ENCODE data around the gene KCNJ11. TPM values are rescaled to one million over a fixed set of nuclear protein-coding genes. Genes with fewer than 3 reads are reported as not detected.

Gene KCNJ11
- total RNA-seq (1 to 10 TPM; 1.4 to 2.1 TPM), polyA plus RNA-seq (ENCODE audit: insufficient read depth, low read depth, low replicate concordance) (1.7 TPM)
- long read RNA-seq, donor 1 = 0 reads
- long read RNA-seq, donor 2 = 0 reads

GRCh38 chr11:17388609-17389210 is at the start of gene KCNJ11:
Gene KCNJ11 (minus strand): TSS chr11:17388659. CDS start chr11:17388091, 568 bp downstream.
- Histone ChIP-seq H3K4me3 (peak within 1 kb of the TSS; percentile 45 to 54), H3K9me3 (no peaks in the 10 kb centered on the region), H3K27ac (no peak within 1 kb of the TSS), H3K36me3 (ENCODE audit: low read depth, missing control alignments) (no peaks in the 10 kb centered on the region), H3K27me3 (no peaks in the 10 kb centered on the region), H3K4me1 (peaks cover 3% of the 10 kb centered on the region)
- intact Hi-C loops (cut with DNase I; ENCODE audit: low total_unique reads) = loop anchor here (5.0 kb wide), 1 partner anchor 114 kb away; no protein-coding TSS in a partner anchor
- DNase-seq = no peak
- TF ChIP-seq CTCF (IDR thresholded peaks at IDR 0.05) (no peak), POLR2A (IDR thresholded peaks at IDR 0.05) (no peak)
- 2 to 4% methylated on average over 12 to 51 of the region's 53 CpGs for WGBS, 2 donors

- H3K27ac ChIP-seq = no peak overlapping the region
- H3K27me3 ChIP-seq = no peaks in the 10 kb centered on the region
- DNase-seq = no peak
- H3K36me3 ChIP-seq (ENCODE audit: low read depth, missing control alignments) = no peaks in the 10 kb centered on the region
- TF ChIP-seq CTCF (IDR thresholded peaks at IDR 0.05) (no peak), POLR2A (IDR thresholded peaks at IDR 0.05) (no peak)
- 83% methylated on average over 2 to 3 of the region's 3 CpGs for WGBS, 2 donors
- H3K4me1 ChIP-seq = no peaks in the 10 kb centered on the region
- intact Hi-C loops (cut with DNase I; ENCODE audit: low total_unique reads) = no loop called here
- no peaks in the 10 kb centered on the region for H3K9me3 ChIP-seq
- no peak overlapping the region for H3K4me3 ChIP-seq
Measured at GRCh38 chr11:17437366-17437765, 48.9 kb upstream of the KCNJ11 start.

- intact Hi-C loops (cut with DNase I; ENCODE audit: low total_unique reads) = no loop called here
- no peak for TF ChIP-seq CTCF (IDR thresholded peaks at IDR 0.05)
- TF ChIP-seq POLR2A (IDR thresholded peaks at IDR 0.05) = no peak
- no peak overlapping the region for H3K4me3 ChIP-seq
Measured at GRCh38 chr11:17434108-17434507, 45.6 kb upstream of the KCNJ11 start.

GRCh38 chr11:17432002-17432401 is 43.5 kb upstream of the KCNJ11 start:
- Histone ChIP-seq H3K27ac (no peak overlapping the region), H3K4me3 (no peak overlapping the region), H3K36me3 (ENCODE audit: low read depth, missing control alignments) (no peaks in the 10 kb centered on the region), H3K9me3 (no peaks in the 10 kb centered on the region), H3K4me1 (no peaks in the 10 kb centered on the region), H3K27me3 (no peaks in the 10 kb centered on the region)
- intact Hi-C loops (cut with DNase I; ENCODE audit: low total_unique reads) = no loop called here
- WGBS, 2 donors = 77 to 81% methylated on average over 7 of the region's 7 CpGs
- TF ChIP-seq CTCF (IDR thresholded peaks at IDR 0.05) = no peak
- TF ChIP-seq POLR2A (IDR thresholded peaks at IDR 0.05) = no peak
- DNase-seq = no peak

More at GRCh38 chr11:17434108-17434507, 45.6 kb upstream of the KCNJ11 start:
- no peaks in the 10 kb centered on the region for H3K9me3 ChIP-seq
- no peak overlapping the region for H3K27ac ChIP-seq
- no peaks in the 10 kb centered on the region for H3K27me3 ChIP-seq
- 83 to 88% methylated on average over 4 of the region's 4 CpGs for WGBS, 2 donors
- no peaks in the 10 kb centered on the region for H3K36me3 ChIP-seq (ENCODE audit: low read depth, missing control alignments)
- no peaks in the 10 kb centered on the region for H3K4me1 ChIP-seq
- no peak for DNase-seq

- Histone ChIP-seq H3K4me3 (no peak overlapping the region), H3K9me3 (no peaks in the 10 kb centered on the region), H3K27ac (no peak overlapping the region), H3K27me3 (no peaks in the 10 kb centered on the region), H3K36me3 (ENCODE audit: low read depth, missing control alignments) (no peaks in the 10 kb centered on the region), H3K4me1 (no peaks in the 10 kb centered on the region)
- TF ChIP-seq CTCF (IDR thresholded peaks at IDR 0.05) = no peak
- no peak for TF ChIP-seq POLR2A (IDR thresholded peaks at IDR 0.05)
- DNase-seq = no peak
- intact Hi-C loops (cut with DNase I; ENCODE audit: low total_unique reads) = no loop called here
- 61 to 65% methylated on average over 8 of the region's 8 CpGs for WGBS, 2 donors
Measured at GRCh38 chr11:17431139-17431538, 42.7 kb upstream of the KCNJ11 start.

Measured in testis (tissue), 5 donors.